ENCODE results near the gene GPR173. TPM values are rescaled to one million over a fixed set of nuclear protein-coding genes. Genes with fewer than 3 reads are reported as not detected.
A peak's percentile ranks its signal among the peaks of the same experiment; 100 is the strongest.

GPR173 gene
- total and polyA plus RNA-seq, 7 donors: 0.03 to 0.34 (median 0.16) TPM

DNA sequence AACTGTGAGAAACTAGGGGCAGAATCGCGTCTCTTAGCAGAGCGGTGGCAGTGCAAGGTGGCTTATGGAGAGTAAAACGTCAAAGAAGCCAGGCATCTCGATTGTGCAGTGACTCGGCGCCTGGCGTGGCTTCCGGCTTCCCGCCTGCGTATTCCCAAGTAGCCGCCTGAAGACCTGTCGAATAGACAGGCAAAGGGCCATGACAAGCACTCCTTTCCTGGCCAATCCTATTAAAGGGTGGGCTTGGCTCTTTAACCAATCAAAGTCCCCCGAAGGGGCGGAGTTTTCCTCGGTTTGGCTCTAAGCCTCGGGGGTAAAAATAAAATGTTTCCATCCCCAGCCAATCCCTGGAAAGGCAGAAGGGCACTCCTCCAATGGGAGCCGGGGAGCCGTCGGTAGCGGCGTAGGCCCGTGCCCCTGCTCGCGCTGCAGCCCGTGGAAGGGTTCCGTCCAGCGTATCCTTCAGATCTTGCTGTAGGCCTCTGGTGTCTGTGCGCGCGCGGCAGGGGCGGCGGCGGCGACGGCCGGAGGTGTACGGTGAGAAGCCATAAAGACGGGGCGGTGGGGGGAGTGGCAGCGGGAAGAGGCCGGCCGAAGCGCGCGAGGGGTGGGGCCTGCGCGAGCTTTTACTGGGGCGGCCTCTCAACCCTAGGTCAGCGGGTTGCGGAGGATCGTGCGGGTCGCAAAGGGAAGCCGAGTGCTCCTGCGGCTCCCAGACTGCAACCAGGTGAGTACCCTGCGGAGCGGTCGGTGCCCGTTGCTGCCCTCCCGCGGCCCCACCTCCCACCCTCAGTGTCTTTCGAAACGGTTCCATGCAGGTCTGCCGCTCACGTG is 45.4 kb downstream of the GPR173 start, which contains the start of gene KANTR:
Gene KANTR, plus strand, starts transcription at position 395 of the 834 bp plus-strand sequence. CDS start 30,131 bp downstream, outside the sequence.
- Histone ChIP-seq H3K27me3 (ENCODE audit: insufficient read depth in 3 of 3, low read length in 2 of 3) (peaks cover 0 to 26% (median 0%) of the 10 kb centered on the region in 3 donors), H3K9me3 (no peaks in the 10 kb centered on the region), H3K36me3 (ENCODE audit: insufficient read depth in 1 of 2, low read depth in 1 of 2) (peaks cover 0 to 1% of the 10 kb centered on the region in 2 donors), H3K4me1 (peaks cover 8% of the 10 kb centered on the region), H3K4me3 (peak within 1 kb of the TSS; percentile 75), H3K27ac (peak within 1 kb of the TSS; percentile 88)
- TF ChIP-seq, protein P1, sequence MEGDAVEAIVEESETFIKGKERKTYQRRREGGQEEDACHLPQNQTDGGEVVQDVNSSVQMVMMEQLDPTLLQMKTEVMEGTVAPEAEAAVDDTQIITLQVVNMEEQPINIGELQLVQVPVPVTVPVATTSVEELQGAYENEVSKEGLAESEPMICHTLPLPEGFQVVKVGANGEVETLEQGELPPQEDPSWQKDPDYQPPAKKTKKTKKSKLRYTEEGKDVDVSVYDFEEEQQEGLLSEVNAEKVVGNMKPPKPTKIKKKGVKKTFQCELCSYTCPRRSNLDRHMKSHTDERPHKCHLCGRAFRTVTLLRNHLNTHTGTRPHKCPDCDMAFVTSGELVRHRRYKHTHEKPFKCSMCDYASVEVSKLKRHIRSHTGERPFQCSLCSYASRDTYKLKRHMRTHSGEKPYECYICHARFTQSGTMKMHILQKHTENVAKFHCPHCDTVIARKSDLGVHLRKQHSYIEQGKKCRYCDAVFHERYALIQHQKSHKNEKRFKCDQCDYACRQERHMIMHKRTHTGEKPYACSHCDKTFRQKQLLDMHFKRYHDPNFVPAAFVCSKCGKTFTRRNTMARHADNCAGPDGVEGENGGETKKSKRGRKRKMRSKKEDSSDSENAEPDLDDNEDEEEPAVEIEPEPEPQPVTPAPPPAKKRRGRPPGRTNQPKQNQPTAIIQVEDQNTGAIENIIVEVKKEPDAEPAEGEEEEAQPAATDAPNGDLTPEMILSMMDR (IDR thresholded peaks at IDR 0.05): no peak
- WGBS, 3 donors: 0 to 26% (median 0%) methylated on average over 33 to 67 of the region's 67 CpGs
- peak; percentile 83 to 90 for DNase-seq
- intact Hi-C loops (cut with DNase I): no loop called here
- peak; percentile 91 to 93 (median 91) for ATAC-seq

DNA sequence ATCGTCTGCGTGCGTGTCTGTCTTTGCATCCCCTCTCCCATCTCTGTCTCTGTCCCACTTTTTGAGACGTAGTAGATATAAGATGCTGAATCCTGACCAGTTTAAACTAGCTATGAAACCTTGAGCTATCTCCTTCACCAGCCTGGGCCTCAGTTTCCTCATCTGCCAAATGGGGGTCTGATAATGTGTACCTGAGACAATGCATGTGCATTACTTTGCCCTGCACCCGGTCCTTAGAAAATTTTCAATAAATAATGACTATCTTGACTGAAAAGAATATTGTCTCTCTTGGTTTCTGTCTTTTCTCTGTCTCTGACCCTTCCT is 46.0 kb downstream of the GPR173 start:
- WGBS, 3 donors: 0 to 28% (median 0%) methylated on average over 2 to 5 of the region's 5 CpGs
- TF ChIP-seq, protein P1 (IDR thresholded peaks at IDR 0.05): no peak
- no peak for DNase-seq
- peak overlapping the region; percentile 88 for H3K27ac ChIP-seq
- H3K9me3 ChIP-seq: no peaks in the 10 kb centered on the region
- ATAC-seq: no peak
- intact Hi-C loops (cut with DNase I): no loop called here
- H3K4me1 ChIP-seq: peaks cover 8% of the 10 kb centered on the region
- H3K27me3 ChIP-seq (ENCODE audit: insufficient read depth in 3 of 3, low read length in 2 of 3): peaks cover 0 to 27% (median 0%) of the 10 kb centered on the region in 3 donors
- H3K4me3 ChIP-seq: peak overlapping the region; percentile 75
- H3K36me3 ChIP-seq (ENCODE audit: insufficient read depth in 1 of 2, low read depth in 1 of 2): peaks cover 0 to 6% of the 10 kb centered on the region in 2 donors

DNA sequence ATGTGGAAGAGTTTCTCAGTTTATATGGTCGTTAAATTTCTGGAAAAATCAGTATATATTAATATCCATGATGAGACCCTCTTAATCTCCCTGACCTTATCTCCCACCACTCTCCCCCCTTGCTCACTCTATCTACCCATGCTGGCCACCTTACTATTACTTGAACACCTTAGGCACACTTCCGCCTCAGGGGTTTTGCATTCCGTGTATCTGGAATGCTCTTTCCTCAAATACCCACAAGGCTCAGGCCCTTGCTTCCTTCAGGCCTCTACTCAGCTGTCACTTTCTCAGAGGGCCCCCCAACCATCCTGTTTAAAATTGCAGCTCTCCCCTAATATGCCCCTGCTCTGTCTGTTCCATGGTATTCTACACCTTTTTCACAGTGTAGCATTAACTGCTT is 47.2 kb downstream of the GPR173 start:
- ATAC-seq (no peak), DNase-seq (no peak)
- no peaks in the 10 kb centered on the region for H3K9me3 ChIP-seq
- peaks cover 0 to 8% of the 10 kb centered on the region in 2 donors for H3K36me3 ChIP-seq (ENCODE audit: insufficient read depth in 1 of 2, low read depth in 1 of 2)
- intact Hi-C loops (cut with DNase I): no loop called here
- no peak overlapping the region for H3K27ac ChIP-seq
- TF ChIP-seq, protein P1 (IDR thresholded peaks at IDR 0.05): no peak
- peak overlapping the region; percentile 75 for H3K4me3 ChIP-seq
- H3K4me1 ChIP-seq: peaks cover 8% of the 10 kb centered on the region
- peaks cover 0 to 28% (median 0%) of the 10 kb centered on the region in 3 donors for H3K27me3 ChIP-seq (ENCODE audit: insufficient read depth in 3 of 3, low read length in 2 of 3)
- 76 to 78% (median 76%) methylated on average over 3 of the region's 3 CpGs for WGBS, 3 donors

DNA sequence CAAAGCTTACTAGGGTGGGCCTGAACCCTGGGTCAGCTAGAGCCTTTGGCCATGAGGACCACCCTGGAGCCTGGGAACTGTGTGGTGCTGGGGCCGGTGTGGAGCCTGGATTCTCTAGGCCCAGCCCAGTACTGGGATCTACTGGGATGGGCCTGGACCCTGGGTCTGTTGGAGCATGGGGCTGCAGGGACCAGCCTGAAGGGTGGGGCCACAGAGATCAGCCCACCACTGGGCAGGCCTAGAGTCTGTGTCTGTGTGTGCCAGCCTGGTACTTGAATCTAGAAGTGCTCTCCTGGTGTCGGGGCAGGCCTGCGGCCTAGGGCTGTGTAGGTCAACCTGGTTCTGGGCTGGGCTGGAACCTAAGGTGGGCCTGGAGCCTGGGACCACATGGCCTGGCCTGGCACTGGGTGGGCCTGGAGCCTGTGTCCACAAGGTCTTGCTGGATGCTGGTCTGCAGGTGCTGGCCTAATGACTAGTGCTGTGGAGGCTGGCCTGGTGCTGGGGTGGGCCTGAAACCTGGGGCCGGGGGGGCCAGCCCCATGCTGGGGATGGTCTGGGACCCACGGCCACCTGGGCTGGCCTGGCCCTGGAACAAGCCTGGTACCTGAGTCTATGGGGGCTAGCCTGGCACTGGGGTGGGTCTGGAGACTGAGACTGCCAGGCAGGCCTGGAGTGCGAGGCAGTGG is 66.4 kb downstream of the GPR173 start:
- DNase-seq (no peak), ATAC-seq (peak in 3 of 4 donors; percentile 9 to 37 (median 14))
- no peak overlapping the region for H3K27ac ChIP-seq
- peaks cover 0 to 5% of the 10 kb centered on the region in 2 donors for H3K36me3 ChIP-seq (ENCODE audit: insufficient read depth in 1 of 2, low read depth in 1 of 2)
- no peak overlapping the region for H3K4me3 ChIP-seq
- intact Hi-C loops (cut with DNase I): no loop called here
- TF ChIP-seq, protein P1 (IDR thresholded peaks at IDR 0.05): no peak
- H3K27me3 ChIP-seq (ENCODE audit: insufficient read depth in 3 of 3, low read length in 2 of 3): no peaks in the 10 kb centered on the region
- H3K4me1 ChIP-seq: peaks cover 6% of the 10 kb centered on the region
- WGBS, 3 donors: 91 to 95% (median 95%) methylated on average over 5 to 6 of the region's 6 CpGs
- H3K9me3 ChIP-seq: no peaks in the 10 kb centered on the region

All from psoas muscle (tissue), 8 donors.